HL-60 (cell line): ENCODE measurements around the gene IRAK2.

ENCODE experiments used
- GABPA ChIP-seq: IDR thresholded peaks from 2 replicates; pipeline ENCODE4 v1.6.1; 2012; ENCODE audit warnings: low read depth
- POLR2AphosphoS5 ChIP-seq: IDR thresholded peaks from 2 replicates; pipeline ENCODE4 v1.6.1; 2012; ENCODE audit warnings: low read depth
- REST ChIP-seq: IDR thresholded peaks from 2 replicates; pipeline ENCODE4 v1.6.1; 2012; ENCODE audit warnings: low read depth; ENCODE audit not compliant: insufficient replicate concordance
- SPI1 ChIP-seq: IDR thresholded peaks from 2 replicates; pipeline ENCODE4 v1.6.1; 2012; ENCODE audit warnings: low read depth, mild to moderate bottlenecking, borderline replicate concordance
- TF ChIP-seq, protein P1 (sequence below): IDR thresholded peaks from one replicate; pipeline ENCODE4 v1.5.1; 2011; ENCODE audit warnings: low read length, control low read depth, inconsistent platforms; ENCODE audit not compliant: insufficient read depth

DNA sequence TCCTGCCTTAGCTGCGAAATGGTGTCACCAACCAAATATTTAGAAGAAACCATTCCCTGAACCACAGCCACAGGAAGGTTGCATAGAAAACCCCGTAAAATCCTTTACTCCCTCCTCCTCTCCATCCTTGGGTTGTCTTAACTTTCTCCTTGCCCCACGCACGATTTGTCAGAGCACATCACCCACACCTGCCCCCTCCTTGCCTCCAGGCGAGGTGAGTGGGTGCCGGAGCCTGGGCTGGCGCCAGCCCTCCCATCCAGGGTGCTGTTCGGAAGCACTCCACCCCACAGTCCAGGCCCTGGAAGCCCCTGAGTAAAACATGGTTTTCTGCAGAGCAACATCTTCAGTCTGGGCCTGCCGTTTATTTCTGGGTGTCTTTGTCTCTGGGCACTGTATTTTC, 124.4 kb downstream of the IRAK2 start:
- TF ChIP-seq, protein P1, sequence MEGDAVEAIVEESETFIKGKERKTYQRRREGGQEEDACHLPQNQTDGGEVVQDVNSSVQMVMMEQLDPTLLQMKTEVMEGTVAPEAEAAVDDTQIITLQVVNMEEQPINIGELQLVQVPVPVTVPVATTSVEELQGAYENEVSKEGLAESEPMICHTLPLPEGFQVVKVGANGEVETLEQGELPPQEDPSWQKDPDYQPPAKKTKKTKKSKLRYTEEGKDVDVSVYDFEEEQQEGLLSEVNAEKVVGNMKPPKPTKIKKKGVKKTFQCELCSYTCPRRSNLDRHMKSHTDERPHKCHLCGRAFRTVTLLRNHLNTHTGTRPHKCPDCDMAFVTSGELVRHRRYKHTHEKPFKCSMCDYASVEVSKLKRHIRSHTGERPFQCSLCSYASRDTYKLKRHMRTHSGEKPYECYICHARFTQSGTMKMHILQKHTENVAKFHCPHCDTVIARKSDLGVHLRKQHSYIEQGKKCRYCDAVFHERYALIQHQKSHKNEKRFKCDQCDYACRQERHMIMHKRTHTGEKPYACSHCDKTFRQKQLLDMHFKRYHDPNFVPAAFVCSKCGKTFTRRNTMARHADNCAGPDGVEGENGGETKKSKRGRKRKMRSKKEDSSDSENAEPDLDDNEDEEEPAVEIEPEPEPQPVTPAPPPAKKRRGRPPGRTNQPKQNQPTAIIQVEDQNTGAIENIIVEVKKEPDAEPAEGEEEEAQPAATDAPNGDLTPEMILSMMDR: no peak
- TF ChIP-seq REST: no peak
- no peak for TF ChIP-seq SPI1
- TF ChIP-seq POLR2AphosphoS5: no peak
- no peak for TF ChIP-seq GABPA
